Loucy (cell line): ENCODE data around the gene TLN1.

Experiments
- EZH2phosphoT487 ChIP-seq: fragments of 200-600 bp; IDR thresholded peaks from 2 replicates; pipeline ENCODE4 v1.6.1; 2018; ENCODE audit warnings: antibody characterized with exemption, mild to moderate bottlenecking, moderate library complexity, borderline replicate concordance
- TF ChIP-seq, protein P1 (sequence below): fragments of 200-600 bp; sonication (generic); conservative IDR thresholded peaks from 2 replicates; pipeline ENCODE4 v1.5.1; 2014; ENCODE audit warnings: mild to moderate bottlenecking, antibody characterized with exemption, low read length

GRCh38 chr9:35729101-35729500 is 2.9 kb downstream of the TLN1 start:
- TF ChIP-seq, protein P1, sequence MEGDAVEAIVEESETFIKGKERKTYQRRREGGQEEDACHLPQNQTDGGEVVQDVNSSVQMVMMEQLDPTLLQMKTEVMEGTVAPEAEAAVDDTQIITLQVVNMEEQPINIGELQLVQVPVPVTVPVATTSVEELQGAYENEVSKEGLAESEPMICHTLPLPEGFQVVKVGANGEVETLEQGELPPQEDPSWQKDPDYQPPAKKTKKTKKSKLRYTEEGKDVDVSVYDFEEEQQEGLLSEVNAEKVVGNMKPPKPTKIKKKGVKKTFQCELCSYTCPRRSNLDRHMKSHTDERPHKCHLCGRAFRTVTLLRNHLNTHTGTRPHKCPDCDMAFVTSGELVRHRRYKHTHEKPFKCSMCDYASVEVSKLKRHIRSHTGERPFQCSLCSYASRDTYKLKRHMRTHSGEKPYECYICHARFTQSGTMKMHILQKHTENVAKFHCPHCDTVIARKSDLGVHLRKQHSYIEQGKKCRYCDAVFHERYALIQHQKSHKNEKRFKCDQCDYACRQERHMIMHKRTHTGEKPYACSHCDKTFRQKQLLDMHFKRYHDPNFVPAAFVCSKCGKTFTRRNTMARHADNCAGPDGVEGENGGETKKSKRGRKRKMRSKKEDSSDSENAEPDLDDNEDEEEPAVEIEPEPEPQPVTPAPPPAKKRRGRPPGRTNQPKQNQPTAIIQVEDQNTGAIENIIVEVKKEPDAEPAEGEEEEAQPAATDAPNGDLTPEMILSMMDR = no peak
- no peak for TF ChIP-seq EZH2phosphoT487
